ENCODE results near the gene SLC22A4.

DNA sequence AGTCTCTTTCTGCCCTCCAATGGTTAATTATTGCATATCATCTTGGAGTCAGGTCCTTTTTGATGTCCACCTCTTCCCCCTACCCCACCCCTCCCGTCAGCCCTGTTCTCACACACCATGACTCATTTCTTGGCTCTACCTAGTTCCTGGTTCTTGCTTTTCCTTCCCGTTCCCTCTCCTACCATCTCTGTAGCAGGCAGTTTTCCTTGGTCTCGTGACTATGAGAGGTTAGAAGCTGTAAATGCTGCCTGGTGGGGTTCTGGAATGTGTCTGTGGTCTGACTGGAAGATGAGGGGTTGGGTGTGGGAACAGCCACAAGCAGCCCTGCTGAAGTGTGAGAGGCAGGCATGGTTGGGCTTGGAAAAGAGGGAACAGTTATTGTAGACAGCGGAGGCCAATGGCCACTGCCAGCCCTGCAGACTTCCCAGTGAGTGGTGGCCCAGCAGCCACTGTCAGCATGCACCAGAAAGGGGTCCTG, 93.5 kb downstream of the SLC22A4 start:
- TF ChIP-seq EZH2 (IDR thresholded peaks at IDR 0.05; ENCODE audit: borderline replicate concordance) (no peak), EZH2phosphoT487 (IDR thresholded peaks at IDR 0.05; ENCODE audit: low read depth, severe bottlenecking, unreplicated experiment) (no peak)
- TF ChIP-seq, protein P1, sequence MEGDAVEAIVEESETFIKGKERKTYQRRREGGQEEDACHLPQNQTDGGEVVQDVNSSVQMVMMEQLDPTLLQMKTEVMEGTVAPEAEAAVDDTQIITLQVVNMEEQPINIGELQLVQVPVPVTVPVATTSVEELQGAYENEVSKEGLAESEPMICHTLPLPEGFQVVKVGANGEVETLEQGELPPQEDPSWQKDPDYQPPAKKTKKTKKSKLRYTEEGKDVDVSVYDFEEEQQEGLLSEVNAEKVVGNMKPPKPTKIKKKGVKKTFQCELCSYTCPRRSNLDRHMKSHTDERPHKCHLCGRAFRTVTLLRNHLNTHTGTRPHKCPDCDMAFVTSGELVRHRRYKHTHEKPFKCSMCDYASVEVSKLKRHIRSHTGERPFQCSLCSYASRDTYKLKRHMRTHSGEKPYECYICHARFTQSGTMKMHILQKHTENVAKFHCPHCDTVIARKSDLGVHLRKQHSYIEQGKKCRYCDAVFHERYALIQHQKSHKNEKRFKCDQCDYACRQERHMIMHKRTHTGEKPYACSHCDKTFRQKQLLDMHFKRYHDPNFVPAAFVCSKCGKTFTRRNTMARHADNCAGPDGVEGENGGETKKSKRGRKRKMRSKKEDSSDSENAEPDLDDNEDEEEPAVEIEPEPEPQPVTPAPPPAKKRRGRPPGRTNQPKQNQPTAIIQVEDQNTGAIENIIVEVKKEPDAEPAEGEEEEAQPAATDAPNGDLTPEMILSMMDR (IDR thresholded peaks at IDR 0.05; ENCODE audit: poor library complexity): no peak

All from hepatocyte (in vitro differentiated cells).